ENCODE data around the gene GRIK2.

DNA sequence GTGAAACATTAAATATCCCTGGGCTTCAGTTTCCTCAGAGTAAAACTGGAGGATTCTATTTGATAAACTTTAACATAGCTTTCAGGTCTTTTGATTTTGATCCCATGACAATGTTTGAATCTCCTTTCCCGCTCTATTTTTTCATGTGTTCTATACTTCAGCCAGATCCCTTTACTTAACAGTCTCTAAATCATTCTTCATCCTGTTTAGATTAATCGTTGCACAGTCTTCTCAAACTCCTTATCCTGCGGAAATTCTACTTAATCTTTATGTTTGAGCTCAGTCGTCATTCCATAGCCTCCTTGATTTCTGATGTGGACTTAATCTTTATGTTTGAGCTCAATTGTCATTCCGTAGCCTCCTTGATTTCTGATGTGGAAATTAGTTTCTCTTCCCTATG is 57.4 kb downstream of the GRIK2 start:
- TF ChIP-seq EZH2 (IDR thresholded peaks at IDR 0.05; ENCODE audit: insufficient read depth, poor library complexity, severe bottlenecking) = no peak
- TF ChIP-seq EZH2phosphoT487 (IDR thresholded peaks at IDR 0.05; ENCODE audit: insufficient read depth, low read depth) = no peak
